ENCODE results near the gene MYB. TPM values are rescaled to one million over a fixed set of nuclear protein-coding genes. Genes with fewer than 3 reads are reported as not detected.

MYB gene
- total and polyA plus RNA-seq, 2 of the 8 experiments (the other 6 are each of a cell fraction or from before 2014, with no cell fraction given): 4.0 to 7.6 TPM

DNA sequence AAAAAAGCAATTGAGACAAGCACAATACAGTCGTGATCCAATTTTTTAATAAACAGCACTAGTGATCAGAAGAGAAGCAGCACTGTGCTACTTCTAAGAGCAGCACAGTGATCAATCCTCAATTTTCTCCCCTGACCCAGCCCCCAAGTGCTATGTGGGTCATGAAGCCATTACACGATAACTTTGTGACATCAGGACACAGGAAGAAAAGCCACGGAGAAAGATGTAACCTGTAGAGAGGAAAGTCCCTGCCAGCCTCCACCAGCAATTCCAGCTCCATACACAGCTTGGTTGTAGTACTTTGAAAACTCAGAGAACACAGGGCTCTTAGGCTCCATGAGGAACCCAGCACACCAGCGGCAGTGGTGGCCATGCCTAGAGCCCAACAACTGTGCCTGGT is 45.3 kb upstream of the MYB start:
- no peak overlapping the region for H3K4ac ChIP-seq (replicated peaks; ENCODE audit: insufficient read length, low read depth, low read length)
- no peak overlapping the region for H3K4me3 ChIP-seq (ENCODE audit: extremely low read depth in 1 of 4, insufficient read depth in 2 of 4, low read depth in 3 of 4, low read length in 4 of 4)
- no peak overlapping the region for H3K18ac ChIP-seq (ENCODE audit: extremely low read depth, low read length)
- H3K4me2 ChIP-seq (ENCODE audit: insufficient read depth in 1 of 2, low read depth in 2 of 2, low read length in 2 of 2): no peak overlapping the region
- no peak overlapping the region for H2BK15ac ChIP-seq (ENCODE audit: low read length)
- DNase-seq (ENCODE audit: low read depth in 1 of 2, low spot score in 2 of 2): no peak
- no peak overlapping the region for H3K56ac ChIP-seq (replicated peaks; ENCODE audit: insufficient read length, low read depth, low read length)
- H2BK5ac ChIP-seq (ENCODE audit: low read depth, low read length): no peak overlapping the region
- H3K36me3 ChIP-seq (ENCODE audit: control insufficient read depth in 2 of 4, insufficient read depth in 4 of 4, low read length in 3 of 4): no peaks in the 10 kb centered on the region
- no peak overlapping the region for H2BK12ac ChIP-seq (ENCODE audit: low read depth, low read length)
- H4K8ac ChIP-seq (ENCODE audit: extremely low read depth, insufficient read depth, low read length): no peak overlapping the region
- no peak overlapping the region for H2BK120ac ChIP-seq (replicated peaks; ENCODE audit: low read depth, low read length)
- no peaks in the 10 kb centered on the region for H3K9me3 ChIP-seq (ENCODE audit: insufficient read depth in 2 of 2, low read depth in 1 of 2, low read length in 1 of 2)
- no peaks in the 10 kb centered on the region for H3K79me1 ChIP-seq (ENCODE audit: low read depth, low read length)
- H3K4me1 ChIP-seq (replicated peaks in 1 of 4; ENCODE audit: control insufficient read depth in 3 of 4, insufficient read depth in 4 of 4, low read length in 3 of 4): no peaks in the 10 kb centered on the region
- H3K27me3 ChIP-seq (replicated peaks in 1 of 4; ENCODE audit: control insufficient read depth in 3 of 4, extremely low read depth in 1 of 4, insufficient read depth in 3 of 4, low read length in 3 of 4): no peaks in the 10 kb centered on the region
- ChIA-PET POLR2A (ENCODE audit: partially characterized antibody) (no interaction called here), CTCF (ENCODE audit: partially characterized antibody) (no interaction called here)
- no peak overlapping the region for H3K9ac ChIP-seq (replicated peaks in 1 of 4; ENCODE audit: extremely low read depth in 1 of 4, low read depth in 3 of 4, low read length in 3 of 4)
- no peaks in the 10 kb centered on the region for H3K79me2 ChIP-seq (ENCODE audit: control insufficient read depth in 1 of 2, insufficient read depth in 2 of 2, low read length in 2 of 2)
- no peak overlapping the region for H2BK20ac ChIP-seq (ENCODE audit: low read length)
- TF ChIP-seq, protein P1, sequence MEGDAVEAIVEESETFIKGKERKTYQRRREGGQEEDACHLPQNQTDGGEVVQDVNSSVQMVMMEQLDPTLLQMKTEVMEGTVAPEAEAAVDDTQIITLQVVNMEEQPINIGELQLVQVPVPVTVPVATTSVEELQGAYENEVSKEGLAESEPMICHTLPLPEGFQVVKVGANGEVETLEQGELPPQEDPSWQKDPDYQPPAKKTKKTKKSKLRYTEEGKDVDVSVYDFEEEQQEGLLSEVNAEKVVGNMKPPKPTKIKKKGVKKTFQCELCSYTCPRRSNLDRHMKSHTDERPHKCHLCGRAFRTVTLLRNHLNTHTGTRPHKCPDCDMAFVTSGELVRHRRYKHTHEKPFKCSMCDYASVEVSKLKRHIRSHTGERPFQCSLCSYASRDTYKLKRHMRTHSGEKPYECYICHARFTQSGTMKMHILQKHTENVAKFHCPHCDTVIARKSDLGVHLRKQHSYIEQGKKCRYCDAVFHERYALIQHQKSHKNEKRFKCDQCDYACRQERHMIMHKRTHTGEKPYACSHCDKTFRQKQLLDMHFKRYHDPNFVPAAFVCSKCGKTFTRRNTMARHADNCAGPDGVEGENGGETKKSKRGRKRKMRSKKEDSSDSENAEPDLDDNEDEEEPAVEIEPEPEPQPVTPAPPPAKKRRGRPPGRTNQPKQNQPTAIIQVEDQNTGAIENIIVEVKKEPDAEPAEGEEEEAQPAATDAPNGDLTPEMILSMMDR (IDR thresholded peaks at IDR 0.05; ENCODE audit: control extremely low read depth in 1 of 3, insufficient read depth in 1 of 3, low read depth in 1 of 3, low read length in 3 of 3): no peak
- TF ChIP-seq RAD21 (IDR thresholded peaks at IDR 0.05 in 1 of 2, conservative IDR thresholded peaks at IDR 0.05 in 1 of 2; ENCODE audit: low read depth in 2 of 2, low read length in 2 of 2): no peak
- TF ChIP-seq TAF7 (optimal IDR thresholded peaks at IDR 0.05; ENCODE audit: borderline replicate concordance, low read depth, low read length): no peak
- TF ChIP-seq CHD2 (IDR thresholded peaks at IDR 0.05; ENCODE audit: low read length): no peak
- TF ChIP-seq SUZ12 (IDR thresholded peaks at IDR 0.05; ENCODE audit: low read length): no peak
- no peak for TF ChIP-seq JUND (IDR thresholded peaks at IDR 0.05; ENCODE audit: low read length)
- H4K20me1 ChIP-seq (replicated peaks in 1 of 2; ENCODE audit: control insufficient read depth in 1 of 2, insufficient read depth in 2 of 2, low read length in 2 of 2): no peaks in the 10 kb centered on the region
- no peak overlapping the region for H3K27ac ChIP-seq (ENCODE audit: low read depth, low read length)
- H3K23ac ChIP-seq (ENCODE audit: insufficient read length): no peak overlapping the region
- H3K14ac ChIP-seq (ENCODE audit: insufficient read length): peak overlapping the region; percentile 55
- H2AK5ac ChIP-seq (ENCODE audit: low read depth, low read length): no peak overlapping the region
- FAIRE-seq: no peak
- H4K5ac ChIP-seq (ENCODE audit: insufficient read length, low read depth, low read length): no peak overlapping the region
- no peak overlapping the region for H4K91ac ChIP-seq (replicated peaks; ENCODE audit: insufficient read length, low read length)
- 90% methylated on average over 4 of the region's 4 CpGs; no CpG with 5 or more reads in 1 of the 2 experiments for WGBS, 2 experiments (ENCODE audit: extremely low coverage in 1 of 2, insufficient coverage in 1 of 2, insufficient read length in 1 of 2, insufficient replicate concordance in 2 of 2, low coverage in 1 of 2, low lambda C conversion rate in 2 of 2, missing lambda C conversion rate in 1 of 2)
- H3K23me2 ChIP-seq (ENCODE audit: low read depth, low read length): no peaks in the 10 kb centered on the region
- H2AFZ ChIP-seq (ENCODE audit: low read length): no peak overlapping the region

Measured in H1 (cell line).